HepG2 (cell line): Measurements from ENCODE around the gene URI1. TPM values are rescaled to one million over a fixed set of nuclear protein-coding genes. Genes with fewer than 3 reads are reported as not detected.

Source experiments
- GTF3A ChIP-seq: sonication (generic); formaldehyde crosslinking; conservative IDR thresholded peaks from 2 replicates; pipeline ENCODE4 v1.4.0; 2020; ENCODE audit warnings: mild to moderate bottlenecking, missing genetic modification reagents
- GZF1 ChIP-seq: sonication (generic); formaldehyde crosslinking; IDR thresholded peaks from 2 replicates; pipeline ENCODE4 v1.5.1; 2020; ENCODE audit warnings: mild to moderate bottlenecking, missing genetic modification reagents
- HNF4G ChIP-seq, 2 experiments: sonication (generic) in 1 of 2; formaldehyde crosslinking in 1 of 2; IDR thresholded peaks; 2 replicates each; pipeline versions ENCODE4 v1.4.0 to v1.6.1; 2011 to 2020; ENCODE audit warnings: borderline replicate concordance in 2 of 2, low read depth in 2 of 2, mild to moderate bottlenecking in 2 of 2, low read length in 1 of 2, missing genetic modification reagents in 1 of 2, moderate library complexity in 1 of 2
- KAT8 ChIP-seq: IDR thresholded peaks from 2 replicates; pipeline ENCODE4 v1.6.1; 2016; ENCODE audit warnings: missing genetic modification reagents, missing compliant biosample characterization
- MLLT10 ChIP-seq: sonication (generic); formaldehyde crosslinking; IDR thresholded peaks from 2 replicates; pipeline ENCODE4 v1.4.0; 2020; ENCODE audit warnings: missing genetic modification reagents
- MYC ChIP-seq: sonication (generic); formaldehyde crosslinking; IDR thresholded peaks from 2 replicates; pipeline ENCODE4 v1.9.0; 2021; ENCODE audit warnings: missing genetic modification reagents, borderline replicate concordance
- PRDM15 ChIP-seq: sonication (generic); formaldehyde crosslinking; IDR thresholded peaks from 2 replicates; pipeline ENCODE4 v1.4.0; 2020; ENCODE audit warnings: missing genetic modification reagents
- PTBP1 ChIP-seq: fragments of 200-400 bp; formaldehyde crosslinking; IDR thresholded peaks from 2 replicates; pipeline ENCODE4 v1.6.1; 2018; ENCODE audit warnings: low read length, low read depth; ENCODE audit not compliant: poor library complexity, severe bottlenecking
- RXRA ChIP-seq: sonication (generic); formaldehyde crosslinking; IDR thresholded peaks from 2 replicates; pipeline ENCODE4 v1.5.1; 2020; ENCODE audit warnings: missing genetic modification reagents
- SAFB2 ChIP-seq: sonication (generic); formaldehyde crosslinking; IDR thresholded peaks from 2 replicates; pipeline ENCODE4 v1.5.1; 2020; ENCODE audit warnings: missing genetic modification reagents, low read depth, mild to moderate bottlenecking, borderline replicate concordance
- SOX13 ChIP-seq, 3 experiments: fragments of 450-650 bp in 1 of 3; sonication (generic) in 1 of 3; formaldehyde crosslinking in 1 of 3; IDR thresholded peaks in 2 of 3; conservative IDR thresholded peaks in 1 of 3; 2 replicates each; pipeline versions ENCODE4 v1.5.0 to v1.6.1; 2016 to 2020; ENCODE audit warnings: antibody characterized with exemption in 1 of 3, mild to moderate bottlenecking in 1 of 3, missing compliant biosample characterization in 1 of 3, missing genetic modification reagents in 1 of 3, moderate library complexity in 1 of 3
- SPEN ChIP-seq: sonication (generic); formaldehyde crosslinking; IDR thresholded peaks from 2 replicates; pipeline ENCODE4 v1.5.1; 2020; ENCODE audit warnings: low read depth, mild to moderate bottlenecking, missing genetic modification reagents
- SRSF1 ChIP-seq: fragments of 200-400 bp; formaldehyde crosslinking; optimal IDR thresholded peaks from 2 replicates; pipeline ENCODE3; 2017; ENCODE audit warnings: mild to moderate bottlenecking, low read depth, low read length, moderate library complexity
- SUZ12 ChIP-seq: fragments of 150-350 bp; IDR thresholded peaks from 2 replicates; pipeline ENCODE4 v1.6.1; 2014; ENCODE audit warnings: low read depth, low read length
- TAF1 ChIP-seq: sonication (generic); formaldehyde crosslinking; IDR thresholded peaks from 2 replicates; pipeline ENCODE4 v1.4.0; 2020; ENCODE audit warnings: missing genetic modification reagents
- ZFP62 ChIP-seq: sonication (generic); formaldehyde crosslinking; IDR thresholded peaks from 2 replicates; pipeline ENCODE4 v1.4.0; 2020; ENCODE audit warnings: missing genetic modification reagents
- ZFX ChIP-seq: sonication (generic); formaldehyde crosslinking; IDR thresholded peaks from 2 replicates; pipeline ENCODE4 v1.4.0; 2020; ENCODE audit warnings: mild to moderate bottlenecking, low read depth, missing genetic modification reagents, moderate library complexity
- ZNF20 ChIP-seq: sonication (generic); formaldehyde crosslinking; IDR thresholded peaks from 2 replicates; pipeline ENCODE4 v1.4.0; 2020; ENCODE audit warnings: mild to moderate bottlenecking, moderate library complexity, missing genetic modification reagents
- ZNF225 ChIP-seq: sonication (generic); formaldehyde crosslinking; IDR thresholded peaks from 2 replicates; pipeline ENCODE4 v1.4.0; 2020; ENCODE audit warnings: mild to moderate bottlenecking, missing genetic modification reagents
- ZNF510 ChIP-seq: sonication (generic); formaldehyde crosslinking; IDR thresholded peaks from 2 replicates; pipeline ENCODE4 v1.4.0; 2020; ENCODE audit warnings: low read depth, mild to moderate bottlenecking, missing genetic modification reagents
- ZZZ3 ChIP-seq: sonication (generic); formaldehyde crosslinking; IDR thresholded peaks from 2 replicates; pipeline ENCODE4 v1.4.0; 2020; ENCODE audit warnings: missing genetic modification reagents, mild to moderate bottlenecking, borderline replicate concordance
- polyA plus RNA-seq, 8 experiments: library from polyadenylated mRNA; depleted of rRNA in 3 of 8; stranded (reverse) in 7 of 8; unstranded in 1 of 8; fragments of >200 nt; fragmentation: Illumina TruSeq in 4 of 8; extraction: Trizol in 4 of 8; gene quantifications; 2 replicates each; pipeline versions ENCODE4 v1.2.1 to v1.2.3, GENCODE V29; 2011 to 2016; ENCODE audit warnings: low read depth in 4 of 8, missing spikeins in 1 of 8, mixed read lengths in 1 of 8; ENCODE audit not compliant: insufficient read depth in 1 of 8
- total RNA-seq, 5 experiments: library from RNA; depleted of rRNA; stranded (reverse); fragments of >200 nt; fragmentation: Illumina TruSeq; extraction: Trizol; gene quantifications; 2 replicates each; pipeline ENCODE4 v1.2.3, GENCODE V29; 2016; ENCODE audit warnings: low read depth in 1 of 5
- TF ChIP-seq, protein P1 (sequence below): IDR thresholded peaks from 2 replicates; pipeline ENCODE4 v1.6.1; 2016; ENCODE audit warnings: mild to moderate bottlenecking, missing biosample characterization, missing genetic modification reagents
- TF ChIP-seq, protein P2 (sequence below): sonication (generic); formaldehyde crosslinking; conservative IDR thresholded peaks from 2 replicates; pipeline ENCODE4 v1.4.0; 2020; ENCODE audit warnings: missing genetic modification reagents

URI1 gene
- total and polyA plus RNA-seq, 2 of the 13 experiments (the other 11 are each of a cell fraction or from before 2014, with no cell fraction given), result 43.6 to 67.9 TPM

GRCh38 chr19:29941828-29942403, at the start of gene URI1 (continued):
- TF ChIP-seq SUZ12 (no peak), MYC (peak; percentile 90), ZNF20 (no peak), KAT8 (CRISPR knock-in tag) (no peak), GZF1 (CRISPR knock-in tag) (no peak), SOX13 (IDR thresholded peaks at IDR 0.05) (no peak), SOX13 (CRISPR knock-in tag; conservative IDR thresholded peaks at IDR 0.05 in 1 of 2, IDR thresholded peaks at IDR 0.05 in 1 of 2) (no peak), SPEN (CRISPR knock-in tag) (no peak; the same call in 1 of the 2 replicates), SRSF1 (no peak), MLLT10 (CRISPR knock-in tag) (no peak), ZZZ3 (CRISPR knock-in tag) (no peak), PRDM15 (CRISPR knock-in tag) (no peak), RXRA (CRISPR knock-in tag) (no peak), ZFP62 (no peak), ZFX (CRISPR knock-in tag) (peak; percentile 71), SAFB2 (CRISPR knock-in tag) (no peak), ZNF510 (CRISPR knock-in tag) (0 out of 2 replicates have a peak, but pooled peaks have one; percentile 19), HNF4G (IDR thresholded peaks at IDR 0.05; ENCODE audit: borderline replicate concordance, low read depth, low read length) (no peak), HNF4G (CRISPR knock-in tag; IDR thresholded peaks at IDR 0.05; ENCODE audit: borderline replicate concordance, low read depth) (no peak), TAF1 (CRISPR knock-in tag) (no peak), ZNF225 (no peak), PTBP1 (no peak), GTF3A (CRISPR knock-in tag) (no peak)
- TF ChIP-seq, protein P1, sequence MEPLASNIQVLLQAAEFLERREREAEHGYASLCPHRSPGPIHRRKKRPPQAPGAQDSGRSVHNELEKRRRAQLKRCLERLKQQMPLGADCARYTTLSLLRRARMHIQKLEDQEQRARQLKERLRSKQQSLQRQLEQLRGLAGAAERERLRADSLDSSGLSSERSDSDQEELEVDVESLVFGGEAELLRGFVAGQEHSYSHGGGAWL (CRISPR knock-in tag), result 0 out of 2 replicates have a peak, but pooled peaks have one; percentile 26
- TF ChIP-seq, protein P2, sequence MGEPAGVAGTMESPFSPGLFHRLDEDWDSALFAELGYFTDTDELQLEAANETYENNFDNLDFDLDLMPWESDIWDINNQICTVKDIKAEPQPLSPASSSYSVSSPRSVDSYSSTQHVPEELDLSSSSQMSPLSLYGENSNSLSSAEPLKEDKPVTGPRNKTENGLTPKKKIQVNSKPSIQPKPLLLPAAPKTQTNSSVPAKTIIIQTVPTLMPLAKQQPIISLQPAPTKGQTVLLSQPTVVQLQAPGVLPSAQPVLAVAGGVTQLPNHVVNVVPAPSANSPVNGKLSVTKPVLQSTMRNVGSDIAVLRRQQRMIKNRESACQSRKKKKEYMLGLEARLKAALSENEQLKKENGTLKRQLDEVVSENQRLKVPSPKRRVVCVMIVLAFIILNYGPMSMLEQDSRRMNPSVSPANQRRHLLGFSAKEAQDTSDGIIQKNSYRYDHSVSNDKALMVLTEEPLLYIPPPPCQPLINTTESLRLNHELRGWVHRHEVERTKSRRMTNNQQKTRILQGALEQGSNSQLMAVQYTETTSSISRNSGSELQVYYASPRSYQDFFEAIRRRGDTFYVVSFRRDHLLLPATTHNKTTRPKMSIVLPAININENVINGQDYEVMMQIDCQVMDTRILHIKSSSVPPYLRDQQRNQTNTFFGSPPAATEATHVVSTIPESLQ (CRISPR knock-in tag), result no peak
